ENCODE data around the gene SLFN12.
"Not testable (repeated sequence)": the region's sequence is repeated elsewhere in the genome, so short reads cannot be mapped to it uniquely, and the experiment has no call there.

The SLFN12 gene

DNA sequence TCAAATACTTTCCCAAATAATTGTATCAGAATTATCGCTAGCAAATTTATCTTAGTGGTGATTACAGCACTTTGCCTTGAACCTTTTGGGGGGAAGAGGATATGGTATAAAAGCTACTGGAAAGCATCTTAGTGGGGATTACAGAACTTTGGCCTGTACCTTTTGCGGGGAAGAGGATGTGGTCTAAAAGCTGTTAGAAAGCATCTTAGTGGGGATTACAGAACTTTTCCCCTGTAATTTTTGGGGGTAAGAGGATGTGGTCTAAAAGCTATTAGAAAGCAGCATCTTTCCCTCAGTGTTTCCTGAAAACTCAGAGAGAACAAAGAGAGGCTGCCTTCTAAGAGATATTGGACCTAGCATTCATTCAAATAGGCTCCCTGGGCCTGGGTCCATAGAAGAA, 4.1 kb downstream of the SLFN12 start:
- TF ChIP-seq FOXP2 (optimal IDR thresholded peaks at IDR 0.05; ENCODE audit: control extremely low read depth, extremely low read length, insufficient read depth) (no peak), EZH2 (IDR thresholded peaks at IDR 0.05) (no peak), POLR2AphosphoS5 (IDR thresholded peaks at IDR 0.05; ENCODE audit: borderline replicate concordance, low read depth, low read length) (no peak)
- no peak for DNase-seq (ENCODE audit: low read depth, low spot score)

DNA sequence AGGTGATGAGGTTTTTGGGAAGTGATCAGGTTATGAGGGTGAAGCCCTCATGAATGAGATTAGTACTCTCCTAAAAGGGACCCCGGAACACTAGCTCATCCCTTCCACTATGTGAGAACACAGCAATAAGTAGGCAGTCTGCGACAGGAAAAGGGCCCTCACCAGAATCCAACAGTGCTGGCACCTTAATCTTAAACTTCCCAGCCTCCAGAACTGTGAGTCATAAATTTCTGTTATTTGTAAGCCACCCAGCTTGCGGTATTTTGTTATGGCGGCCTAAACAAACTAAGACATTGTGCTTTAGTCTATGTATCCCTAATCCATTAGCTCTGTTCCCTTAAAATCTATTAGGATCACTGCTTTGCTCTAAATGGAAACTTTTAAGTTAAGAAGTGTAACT, 8.5 kb downstream of the SLFN12 start:
- DNase-seq (ENCODE audit: low read depth, low spot score): no peak

More for the DNA sequence above, 4.1 kb downstream of the SLFN12 start:
- no peaks in the 10 kb centered on the region for H3K36me3 ChIP-seq (ENCODE audit: insufficient read depth, low read length)
- no peak overlapping the region for H3K4me3 ChIP-seq
- H3K9me3 ChIP-seq (ENCODE audit: low read depth, low read length): no peaks in the 10 kb centered on the region
- no peak overlapping the region for H3K9ac ChIP-seq (ENCODE audit: insufficient read length)
- no peak overlapping the region for H3K27ac ChIP-seq

DNA sequence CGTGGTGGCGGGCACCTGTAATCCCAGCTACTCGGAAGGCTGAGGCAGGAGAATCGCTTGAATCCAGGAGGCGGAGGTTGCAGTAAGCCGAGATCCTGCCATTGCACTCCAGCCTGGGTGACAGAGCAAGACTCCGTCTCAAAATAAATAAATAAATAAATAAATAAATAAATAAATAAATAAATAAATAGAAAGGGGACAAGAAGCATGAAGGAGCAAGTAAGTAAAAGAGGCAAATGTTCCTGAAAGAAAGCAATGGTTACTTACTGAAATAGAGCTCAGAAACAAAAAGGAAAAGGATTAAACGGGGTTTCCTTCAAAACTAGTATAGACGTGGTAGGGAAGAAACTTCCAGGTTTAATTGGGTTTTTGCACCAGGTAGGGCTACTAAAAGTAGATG, 11.2 kb downstream of the SLFN12 start:
- H3K36me3 ChIP-seq (ENCODE audit: insufficient read depth, low read length): not testable (repeated sequence)

More for the DNA sequence above, 8.5 kb downstream of the SLFN12 start:
- no peak overlapping the region for H3K4me3 ChIP-seq
- H3K36me3 ChIP-seq (ENCODE audit: insufficient read depth, low read length): no peaks in the 10 kb centered on the region
- H3K9ac ChIP-seq (ENCODE audit: insufficient read length): no peak overlapping the region
- H3K9me3 ChIP-seq (ENCODE audit: low read depth, low read length): no peaks in the 10 kb centered on the region
- no peak overlapping the region for H3K27ac ChIP-seq
- TF ChIP-seq EZH2 (IDR thresholded peaks at IDR 0.05) (no peak), FOXP2 (optimal IDR thresholded peaks at IDR 0.05; ENCODE audit: control extremely low read depth, extremely low read length, insufficient read depth) (no peak), POLR2AphosphoS5 (IDR thresholded peaks at IDR 0.05; ENCODE audit: borderline replicate concordance, low read depth, low read length) (no peak)

DNA sequence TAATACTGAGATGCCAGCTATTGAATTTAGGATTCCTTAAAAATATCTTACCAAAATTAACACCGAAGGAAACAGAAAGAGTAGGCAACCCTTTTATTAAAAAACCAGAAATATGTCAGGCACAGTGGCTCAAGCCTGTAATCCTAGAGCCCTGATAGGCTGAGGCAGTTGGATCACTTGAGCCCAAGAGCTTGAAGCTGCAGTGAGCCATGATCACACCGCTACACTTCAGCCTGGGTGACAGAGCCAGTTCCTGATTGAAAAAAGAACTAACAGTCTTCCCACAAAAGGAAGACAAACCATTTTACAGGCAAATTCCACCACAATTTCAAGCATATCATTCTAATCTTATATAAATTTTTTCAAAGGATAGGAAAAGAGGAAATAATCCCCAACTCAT, 15.6 kb downstream of the SLFN12 start:
- no peaks in the 10 kb centered on the region for H3K9me3 ChIP-seq (ENCODE audit: low read depth, low read length)
- no peak overlapping the region for H3K9ac ChIP-seq (ENCODE audit: insufficient read length)
- H3K27ac ChIP-seq: no peak overlapping the region
- no peak for DNase-seq (ENCODE audit: low read depth, low spot score)
- TF ChIP-seq POLR2AphosphoS5 (IDR thresholded peaks at IDR 0.05; ENCODE audit: borderline replicate concordance, low read depth, low read length): no peak
- TF ChIP-seq EZH2 (IDR thresholded peaks at IDR 0.05): no peak
- no peak for TF ChIP-seq FOXP2 (optimal IDR thresholded peaks at IDR 0.05; ENCODE audit: control extremely low read depth, extremely low read length, insufficient read depth)
- H3K36me3 ChIP-seq (ENCODE audit: insufficient read depth, low read length): no peaks in the 10 kb centered on the region
- no peak overlapping the region for H3K4me3 ChIP-seq

More for the DNA sequence above, 11.2 kb downstream of the SLFN12 start:
- not testable (repeated sequence) for DNase-seq (ENCODE audit: low read depth, low spot score); H3K9me3 ChIP-seq (ENCODE audit: low read depth, low read length); H3K4me3 ChIP-seq; H3K27ac ChIP-seq; H3K9ac ChIP-seq (ENCODE audit: insufficient read length)

DNA sequence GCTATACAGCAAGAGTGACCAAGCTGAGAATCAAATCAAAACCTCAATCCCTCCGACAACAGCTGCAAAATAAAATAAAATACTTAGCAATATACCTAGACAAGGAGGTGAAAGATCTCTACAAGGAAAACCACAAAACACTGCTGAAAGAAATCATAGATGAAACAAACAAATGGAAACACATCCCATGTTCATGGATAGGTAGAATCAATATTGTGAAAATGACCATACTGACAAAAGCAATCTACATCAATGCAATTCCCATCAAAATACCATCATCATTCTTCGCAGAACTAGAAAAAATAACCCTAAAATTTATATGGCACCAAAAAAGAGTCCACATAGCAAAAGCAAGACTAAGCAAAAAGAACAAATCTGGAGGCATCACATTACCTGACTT, 17.6 kb downstream of the SLFN12 start:
- not testable (repeated sequence) for H3K36me3 ChIP-seq (ENCODE audit: insufficient read depth, low read length)

DNA sequence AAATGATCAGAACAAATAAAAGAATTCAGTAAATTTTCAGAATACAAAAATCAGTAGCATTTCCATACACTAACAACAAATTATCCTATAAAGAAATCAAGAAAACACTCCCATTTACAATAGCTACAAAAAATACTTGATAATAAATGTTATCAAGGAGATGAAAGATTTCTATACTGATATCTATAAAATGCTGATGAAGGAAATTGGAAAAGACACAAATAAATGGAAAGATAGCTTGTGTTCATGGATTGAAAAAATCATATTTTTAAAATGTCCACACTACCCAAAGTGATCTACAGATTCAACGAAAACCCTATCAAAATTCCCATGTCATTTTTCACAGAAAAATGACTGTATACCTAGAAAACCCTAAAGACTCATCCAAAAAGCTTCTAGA, 18.1 kb downstream of the SLFN12 start:
- DNase-seq (ENCODE audit: low read depth, low spot score): no peak
- no peaks in the 10 kb centered on the region for H3K9me3 ChIP-seq (ENCODE audit: low read depth, low read length)
- no peak overlapping the region for H3K9ac ChIP-seq (ENCODE audit: insufficient read length)
- TF ChIP-seq EZH2 (IDR thresholded peaks at IDR 0.05): no peak
- TF ChIP-seq POLR2AphosphoS5 (IDR thresholded peaks at IDR 0.05; ENCODE audit: borderline replicate concordance, low read depth, low read length): no peak
- TF ChIP-seq FOXP2 (optimal IDR thresholded peaks at IDR 0.05; ENCODE audit: control extremely low read depth, extremely low read length, insufficient read depth): no peak
- H3K4me3 ChIP-seq: no peak overlapping the region
- H3K36me3 ChIP-seq (ENCODE audit: insufficient read depth, low read length): no peaks in the 10 kb centered on the region
- H3K27ac ChIP-seq: no peak overlapping the region

More for the DNA sequence above, 17.6 kb downstream of the SLFN12 start:
- DNase-seq (ENCODE audit: low read depth, low spot score); H3K27ac ChIP-seq; H3K4me3 ChIP-seq; H3K9me3 ChIP-seq (ENCODE audit: low read depth, low read length); H3K9ac ChIP-seq (ENCODE audit: insufficient read length): not testable (repeated sequence)

DNA sequence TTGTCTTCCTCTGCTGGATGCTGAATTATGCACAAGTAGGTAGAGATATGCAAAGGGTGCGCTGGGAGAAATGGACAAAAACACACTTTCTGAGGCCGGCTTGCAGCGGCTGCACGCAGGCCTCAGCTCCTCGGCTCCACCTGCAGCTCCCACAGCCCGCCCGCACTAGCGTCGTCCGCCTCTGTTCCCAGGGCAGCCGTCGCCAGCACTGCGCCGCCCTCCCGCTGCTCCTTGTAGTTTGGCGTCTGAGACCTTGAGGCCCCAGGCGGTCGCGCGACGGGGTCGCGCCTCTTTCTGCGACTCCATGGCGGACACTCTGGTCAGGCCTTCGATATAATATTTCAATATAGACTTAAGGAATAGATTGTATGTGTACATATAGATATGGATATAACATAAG, 24.8 kb downstream of the SLFN12 start:
- no peak overlapping the region for H3K4me3 ChIP-seq
- no peak overlapping the region for H3K9ac ChIP-seq (ENCODE audit: insufficient read length)
- H3K9me3 ChIP-seq (ENCODE audit: low read depth, low read length): no peaks in the 10 kb centered on the region
- TF ChIP-seq FOXP2 (optimal IDR thresholded peaks at IDR 0.05; ENCODE audit: control extremely low read depth, extremely low read length, insufficient read depth) (no peak), EZH2 (IDR thresholded peaks at IDR 0.05) (no peak), POLR2AphosphoS5 (IDR thresholded peaks at IDR 0.05; ENCODE audit: borderline replicate concordance, low read depth, low read length) (no peak)
- no peak overlapping the region for H3K27ac ChIP-seq
- DNase-seq (ENCODE audit: low read depth, low spot score): no peak
- H3K36me3 ChIP-seq (ENCODE audit: insufficient read depth, low read length): no peaks in the 10 kb centered on the region

DNA sequence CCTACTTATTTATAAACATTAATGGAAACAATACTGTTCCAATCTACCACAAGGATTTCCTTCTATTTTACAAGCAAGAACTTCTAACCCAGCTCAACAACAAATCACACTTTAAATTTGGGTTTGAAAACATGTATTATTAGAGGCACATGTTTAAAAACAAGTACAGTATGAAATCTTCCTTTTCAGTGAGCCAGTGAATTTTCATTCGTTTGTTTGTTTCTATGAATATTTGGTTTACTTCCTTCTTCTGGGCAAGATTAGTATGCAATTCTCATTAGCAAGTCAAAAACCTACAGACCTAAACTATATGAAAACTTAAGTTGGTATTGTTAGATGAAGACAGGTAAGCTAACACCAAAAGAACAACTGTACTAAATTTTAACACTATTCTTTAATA, 25.7 kb downstream of the SLFN12 start:
- H3K9me3 ChIP-seq (ENCODE audit: low read depth, low read length): no peaks in the 10 kb centered on the region
- TF ChIP-seq EZH2 (IDR thresholded peaks at IDR 0.05) (no peak), POLR2AphosphoS5 (IDR thresholded peaks at IDR 0.05; ENCODE audit: borderline replicate concordance, low read depth, low read length) (no peak), FOXP2 (optimal IDR thresholded peaks at IDR 0.05; ENCODE audit: control extremely low read depth, extremely low read length, insufficient read depth) (no peak)
- H3K36me3 ChIP-seq (ENCODE audit: insufficient read depth, low read length): no peaks in the 10 kb centered on the region
- no peak overlapping the region for H3K9ac ChIP-seq (ENCODE audit: insufficient read length)
- DNase-seq (ENCODE audit: low read depth, low spot score): no peak
- no peak overlapping the region for H3K4me3 ChIP-seq
- no peak overlapping the region for H3K27ac ChIP-seq

DNA sequence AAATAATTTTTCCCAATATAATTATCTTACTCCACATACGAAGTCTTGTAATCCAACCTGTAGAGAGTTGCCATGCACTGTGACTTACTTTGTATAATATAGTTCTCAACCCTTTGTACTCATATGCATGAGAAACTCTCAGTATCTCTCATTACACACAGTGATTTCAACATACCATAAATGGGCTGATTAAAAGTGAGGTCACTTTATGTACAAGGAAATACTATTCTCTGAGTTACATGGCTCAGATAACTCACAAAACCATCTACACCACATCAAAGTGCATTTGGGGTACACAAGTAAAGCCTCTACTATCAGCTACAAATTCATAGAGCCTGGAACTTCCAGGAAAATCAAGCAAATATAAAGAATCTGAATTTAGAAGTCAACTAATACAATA, 27.9 kb downstream of the SLFN12 start:
- no peak for DNase-seq (ENCODE audit: low read depth, low spot score)
- no peaks in the 10 kb centered on the region for H3K36me3 ChIP-seq (ENCODE audit: insufficient read depth, low read length)
- no peak overlapping the region for H3K4me3 ChIP-seq
- no peaks in the 10 kb centered on the region for H3K9me3 ChIP-seq (ENCODE audit: low read depth, low read length)
- TF ChIP-seq EZH2 (IDR thresholded peaks at IDR 0.05) (no peak), POLR2AphosphoS5 (IDR thresholded peaks at IDR 0.05; ENCODE audit: borderline replicate concordance, low read depth, low read length) (no peak), FOXP2 (optimal IDR thresholded peaks at IDR 0.05; ENCODE audit: control extremely low read depth, extremely low read length, insufficient read depth) (no peak)
- no peak overlapping the region for H3K27ac ChIP-seq
- H3K9ac ChIP-seq (ENCODE audit: insufficient read length): no peak overlapping the region

DNA sequence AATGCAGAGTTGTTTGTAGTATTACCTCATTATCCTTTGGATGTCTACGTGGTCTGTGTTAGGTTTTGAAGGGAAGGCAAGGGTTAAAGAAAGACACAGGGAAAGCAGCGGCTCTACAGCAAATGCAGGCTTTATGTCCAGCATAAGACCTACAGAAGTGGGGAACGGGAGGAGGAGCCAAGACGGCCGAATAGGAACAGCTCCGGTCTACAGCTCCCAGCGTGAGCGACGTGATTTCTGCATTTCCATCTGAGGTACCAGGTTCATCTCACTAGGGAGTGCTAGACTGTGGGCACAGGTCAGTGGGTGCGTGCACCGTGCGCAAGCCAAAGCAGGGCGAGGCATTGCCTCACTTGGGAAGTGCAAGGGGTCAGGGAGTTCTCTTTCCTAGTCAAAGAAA, 38.5 kb downstream of the SLFN12 start:
- H3K9me3 ChIP-seq (ENCODE audit: low read depth, low read length): not testable (repeated sequence)

More for the DNA sequence above, 38.5 kb downstream of the SLFN12 start:
- DNase-seq (ENCODE audit: low read depth, low spot score); H3K36me3 ChIP-seq (ENCODE audit: insufficient read depth, low read length); H3K27ac ChIP-seq; H3K4me3 ChIP-seq; H3K9ac ChIP-seq (ENCODE audit: insufficient read length): not testable (repeated sequence)

All from SK-N-MC (cell line).